Neural progenitor cell (in vitro differentiated cells): Measurements from ENCODE around the gene IPO13.

ENCODE experiments used
- CTCF ChIP-seq: fragments of 200-600 bp; sonication (generic); IDR thresholded peaks from 2 replicates; pipeline ENCODE4 v1.5.1; 2017; ENCODE audit warnings: antibody characterized with exemption, mild to moderate bottlenecking
- EZH2 ChIP-seq: fragments of 200-600 bp; sonication (generic); IDR thresholded peaks from 2 replicates; pipeline ENCODE4 v1.6.1; 2017; ENCODE audit warnings: antibody characterized with exemption, mild to moderate bottlenecking, moderate library complexity
- EZH2phosphoT487 ChIP-seq: fragments of 200-600 bp; sonication (generic); IDR thresholded peaks from 2 replicates; pipeline ENCODE4 v1.6.1; 2017; ENCODE audit warnings: antibody characterized with exemption

- TF ChIP-seq CTCF (no peak), EZH2 (no peak), EZH2phosphoT487 (no peak)
These were observed 34.1 kb upstream of the IPO13 start for GRCh38 chr1:43912607-43913006.
